Measurements from ENCODE around the gene SOHLH1. TPM values are rescaled to one million over a fixed set of nuclear protein-coding genes. Genes with fewer than 3 reads are reported as not detected.

SOHLH1 gene
- total RNA-seq, 1 experiment from 2014 or later, result not detected

GRCh38 chr9:135663451-135663770 lies 35.9 kb downstream of the SOHLH1 start:
- intact Hi-C loops (cut with micrococcal nuclease), result no loop called here
- H3K79me2 ChIP-seq (ENCODE audit: low read length), result no peaks in the 10 kb centered on the region
- no peak overlapping the region for H3K9ac ChIP-seq (ENCODE audit: low read length)
- no peak for ATAC-seq
- no peaks in the 10 kb centered on the region for H3K4me1 ChIP-seq (ENCODE audit: insufficient read depth, low read length)
- no peak overlapping the region for H3K4me2 ChIP-seq (ENCODE audit: low read length)
- no peak for TF ChIP-seq EZH2 (IDR thresholded peaks at IDR 0.05; ENCODE audit: low read length, unreplicated experiment)
- TF ChIP-seq EZH2phosphoT487 (IDR thresholded peaks at IDR 0.05; ENCODE audit: borderline replicate concordance, low read length), result no peak
- no peak for TF ChIP-seq CTCF (conservative IDR thresholded peaks at IDR 0.05; ENCODE audit: low read depth, low read length)
- H3K27ac ChIP-seq (ENCODE audit: low read length), result no peak overlapping the region
- CTCF ChIA-PET, result no interaction called here
- H2AFZ ChIP-seq (ENCODE audit: low read length), result no peak overlapping the region
- POLR2A ChIA-PET (ENCODE audit: unreplicated experiment), result no interaction called here
- 0 out of 2 replicates have a peak, but pooled peaks cover 3% of the 10 kb centered on the region for H3K27me3 ChIP-seq (ENCODE audit: low read length)
- no TSS peak for BruUV-seq (replicated peaks)
- H3K9me2 ChIP-seq (replicated peaks; ENCODE audit: low read length), result no peaks in the 10 kb centered on the region
- H3F3A ChIP-seq (ENCODE audit: low read length, unreplicated experiment), result no peaks in the 10 kb centered on the region
- no peak for DNase-seq
- H3K4me3 ChIP-seq (ENCODE audit: low read length), result no peak overlapping the region
- no peaks in the 10 kb centered on the region for H3K9me3 ChIP-seq (ENCODE audit: low read length)
- no peaks in the 10 kb centered on the region for H3K36me3 ChIP-seq (ENCODE audit: low read depth, low read length)
- no peaks in the 10 kb centered on the region for H4K20me1 ChIP-seq (ENCODE audit: low read length)

- no peaks in the 10 kb centered on the region for H3K9me2 ChIP-seq (replicated peaks; ENCODE audit: low read length)
- H3K4me1 ChIP-seq (ENCODE audit: insufficient read depth, low read length), result no peaks in the 10 kb centered on the region
- H2AFZ ChIP-seq (ENCODE audit: low read length), result no peak within 1 kb of the TSS
- H3K4me3 ChIP-seq (ENCODE audit: low read length), result no peak within 1 kb of the TSS
- H4K20me1 ChIP-seq (ENCODE audit: low read length), result no peaks in the 10 kb centered on the region
- DNase-seq, result no peak
- no TSS peak for BruUV-seq (replicated peaks)
- H3K9me3 ChIP-seq (ENCODE audit: low read length), result no peaks in the 10 kb centered on the region
- intact Hi-C loops (cut with micrococcal nuclease), result no loop called here
- no peak within 1 kb of the TSS for H3K27ac ChIP-seq (ENCODE audit: low read length)
- H3F3A ChIP-seq (ENCODE audit: low read length, unreplicated experiment), result no peaks in the 10 kb centered on the region
- 0 out of 2 replicates have a peak, but pooled peaks cover 4% of the 10 kb centered on the region for H3K27me3 ChIP-seq (ENCODE audit: low read length)
- ChIA-PET POLR2A (ENCODE audit: unreplicated experiment) (no interaction called here), CTCF (no interaction called here)
- no peak for ATAC-seq
- no peak for TF ChIP-seq EZH2phosphoT487 (IDR thresholded peaks at IDR 0.05; ENCODE audit: borderline replicate concordance, low read length)
- TF ChIP-seq CTCF (conservative IDR thresholded peaks at IDR 0.05; ENCODE audit: low read depth, low read length), result no peak
- TF ChIP-seq EZH2 (IDR thresholded peaks at IDR 0.05; ENCODE audit: low read length, unreplicated experiment), result no peak
- H3K36me3 ChIP-seq (ENCODE audit: low read depth, low read length), result no peaks in the 10 kb centered on the region
- H3K9ac ChIP-seq (ENCODE audit: low read length), result no peak within 1 kb of the TSS
- no peaks in the 10 kb centered on the region for H3K79me2 ChIP-seq (ENCODE audit: low read length)
- H3K4me2 ChIP-seq (ENCODE audit: low read length), result no peak within 1 kb of the TSS
These were observed 36.4 kb downstream of the SOHLH1 start, which contains the start of gene LCN9 for GRCh38 chr9:135662758-135663450. Gene LCN9 (plus strand): TSS chr9:135663309. CDS start chr9:135663322, 13 bp downstream.

GRCh38 chr9:135661816-135662560 lies 37.3 kb downstream of the SOHLH1 start:
- Histone ChIP-seq H3F3A (ENCODE audit: low read length, unreplicated experiment) (no peaks in the 10 kb centered on the region), H3K9me3 (ENCODE audit: low read length) (no peaks in the 10 kb centered on the region), H3K9ac (ENCODE audit: low read length) (no peak overlapping the region), H3K9me2 (replicated peaks; ENCODE audit: low read length) (no peaks in the 10 kb centered on the region), H3K4me1 (ENCODE audit: insufficient read depth, low read length) (no peaks in the 10 kb centered on the region), H2AFZ (ENCODE audit: low read length) (no peak overlapping the region), H3K36me3 (ENCODE audit: low read depth, low read length) (no peaks in the 10 kb centered on the region), H3K4me3 (ENCODE audit: low read length) (no peak overlapping the region), H3K4me2 (ENCODE audit: low read length) (no peak overlapping the region), H4K20me1 (ENCODE audit: low read length) (no peaks in the 10 kb centered on the region), H3K27me3 (ENCODE audit: low read length) (peaks cover 13% of the 10 kb centered on the region; the same call in 1 of the 2 replicates), H3K79me2 (ENCODE audit: low read length) (no peaks in the 10 kb centered on the region), H3K27ac (ENCODE audit: low read length) (no peak overlapping the region)
- ChIA-PET POLR2A (ENCODE audit: unreplicated experiment) (no interaction called here), CTCF (no interaction called here)
- ATAC-seq, result no peak
- TF ChIP-seq EZH2 (IDR thresholded peaks at IDR 0.05; ENCODE audit: low read length, unreplicated experiment), result no peak
- no peak for TF ChIP-seq CTCF (conservative IDR thresholded peaks at IDR 0.05; ENCODE audit: low read depth, low read length)
- TF ChIP-seq EZH2phosphoT487 (IDR thresholded peaks at IDR 0.05; ENCODE audit: borderline replicate concordance, low read length), result no peak
- no TSS peak for BruUV-seq (replicated peaks)
- intact Hi-C loops (cut with micrococcal nuclease), result no loop called here
- DNase-seq, result no peak
